NCI-H69 (cell line): ENCODE results near the gene CMBL.

Experiments
- DNase-seq: peaks from one replicate; lab custom pipeline; 2025; lab: John Stamatoyannopoulos, UW

The CMBL gene

DNA sequence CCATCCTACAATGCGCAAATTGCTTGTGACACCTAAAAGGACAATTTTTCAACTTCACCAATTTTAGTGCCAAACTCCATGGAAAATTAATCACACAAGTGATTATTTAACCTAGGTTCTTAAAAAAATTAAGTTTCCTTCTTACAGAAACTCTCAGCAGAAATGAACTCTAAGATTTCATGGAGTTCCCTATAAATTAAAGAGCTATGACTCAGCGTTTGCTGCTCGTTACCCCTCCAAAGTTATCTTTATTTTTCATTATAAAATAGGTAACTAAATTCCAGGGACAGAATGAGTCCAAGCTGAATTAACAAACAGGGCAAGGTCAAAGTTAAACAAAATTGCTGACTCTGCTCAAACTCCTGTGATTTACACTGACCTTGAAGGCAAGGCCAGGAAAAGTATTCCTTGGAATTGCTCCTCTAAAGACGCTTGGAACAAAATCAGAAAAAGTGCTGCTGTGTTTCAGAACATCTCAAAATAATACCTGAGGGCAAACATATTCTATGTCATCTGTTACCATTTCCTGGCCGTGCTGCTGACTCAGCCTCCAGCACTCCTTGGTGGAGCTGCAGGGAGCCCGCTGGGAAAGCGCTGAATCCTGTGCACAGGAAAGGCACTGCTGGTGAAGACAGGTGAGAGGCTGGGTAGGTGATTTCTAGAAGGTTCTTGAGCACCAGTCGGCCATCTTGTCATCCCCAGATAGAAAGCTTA is 2.5 kb upstream of the CMBL start:
- DNase-seq = peak; percentile 94

DNA sequence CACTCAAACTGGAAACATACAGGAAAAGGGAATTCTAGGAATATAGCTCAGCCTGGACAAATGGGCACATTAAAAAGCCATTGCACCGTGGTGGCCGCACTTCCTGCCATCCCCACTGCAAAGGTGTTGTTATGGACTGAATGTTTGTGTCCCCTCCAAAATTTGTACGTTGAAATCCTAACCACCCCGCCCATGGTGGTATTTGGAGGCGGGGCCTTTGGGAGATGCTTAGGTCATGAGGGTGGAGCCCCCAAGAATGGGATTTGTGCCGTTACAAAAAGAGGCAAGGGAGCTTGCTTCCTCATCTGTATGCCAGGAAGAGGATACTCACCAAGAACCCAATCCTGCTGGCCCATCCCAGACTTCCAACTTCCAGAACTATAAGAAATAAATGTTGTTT is 1.1 kb upstream of the CMBL start:
- DNase-seq = no peak

DNA sequence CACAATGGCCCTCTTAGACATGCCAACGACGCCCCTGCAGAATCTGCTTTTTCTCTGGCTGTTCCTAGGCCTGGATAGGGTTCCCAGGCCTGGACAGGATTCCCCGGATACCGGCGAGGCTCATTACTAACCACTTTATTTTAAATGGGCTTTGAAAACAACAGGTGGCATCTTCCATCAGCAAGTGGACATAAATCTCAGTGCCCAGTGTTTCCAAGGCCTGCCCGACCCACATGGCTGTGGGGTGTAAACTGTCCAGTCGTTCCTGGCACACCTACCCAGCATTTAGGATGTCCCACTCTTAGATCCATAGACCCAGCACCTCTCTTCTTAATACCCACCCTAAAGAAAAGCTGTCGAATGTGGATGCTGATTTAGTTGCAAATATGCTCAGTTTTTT is 896 bp downstream of the CMBL start:
- DNase-seq = peak; percentile 72

DNA sequence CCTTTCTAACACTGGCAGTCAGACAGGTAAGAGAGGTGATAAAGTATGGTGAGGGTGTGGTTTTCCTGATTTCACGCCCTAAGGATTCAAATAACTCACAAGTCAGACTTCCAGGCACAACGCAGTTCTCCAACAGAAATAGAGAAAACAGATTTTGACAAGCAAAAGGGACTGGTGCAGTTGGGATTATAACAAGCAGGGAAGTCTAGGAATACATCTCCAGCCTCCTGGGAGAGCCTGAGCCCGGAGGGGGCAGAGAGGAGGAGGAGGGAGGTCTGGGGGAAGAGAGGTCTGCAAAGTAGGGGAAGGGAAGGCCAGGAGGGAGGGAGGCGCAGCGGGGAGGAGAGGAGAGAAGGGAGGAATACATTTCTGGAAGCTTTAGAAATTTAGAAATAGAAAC is 1.6 kb downstream of the CMBL start:
- peak; percentile 78 for DNase-seq

DNA sequence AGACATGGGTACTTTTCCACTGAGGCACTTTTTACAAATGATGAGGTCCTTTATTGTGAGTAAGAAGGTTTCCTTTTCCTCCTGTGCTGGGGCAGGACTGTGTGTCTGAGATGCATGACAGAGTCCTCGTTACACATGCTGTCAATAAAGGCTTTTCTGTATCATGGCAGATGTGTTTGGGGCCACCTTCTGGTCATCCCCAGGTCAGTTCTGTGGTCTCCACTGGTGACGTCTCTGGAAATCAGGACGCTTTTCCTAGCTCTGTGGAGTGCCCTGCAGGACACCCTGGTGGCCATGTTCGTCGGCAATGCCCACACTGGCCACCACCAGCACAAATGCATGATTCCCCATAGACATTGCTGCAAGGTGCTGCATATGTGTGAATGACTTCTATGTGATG is 2.8 kb downstream of the CMBL start:
- DNase-seq = peak; percentile 29

DNA sequence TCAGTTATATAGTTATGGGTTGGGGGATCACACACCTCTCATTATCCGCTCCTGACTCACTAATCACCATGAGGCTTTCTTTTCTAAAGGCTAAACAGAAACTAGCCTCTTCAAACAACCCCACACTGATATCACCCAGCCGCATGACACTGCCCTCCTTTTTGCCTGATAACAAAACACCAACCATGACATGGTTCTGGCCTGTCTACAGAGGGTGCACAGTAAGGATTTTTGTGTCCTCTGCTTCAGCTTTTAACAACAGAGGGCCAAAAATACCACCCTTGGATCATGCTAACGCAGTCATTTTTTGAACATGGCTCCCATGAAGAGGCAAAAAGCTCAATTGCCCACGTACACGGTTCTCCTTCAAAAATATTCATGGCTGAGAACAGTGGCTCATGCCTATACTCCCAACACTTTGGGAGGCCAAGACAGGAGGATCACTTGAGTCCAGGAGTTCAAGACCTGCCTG is 4.0 kb downstream of the CMBL start:
- DNase-seq = peak; percentile 66

DNA sequence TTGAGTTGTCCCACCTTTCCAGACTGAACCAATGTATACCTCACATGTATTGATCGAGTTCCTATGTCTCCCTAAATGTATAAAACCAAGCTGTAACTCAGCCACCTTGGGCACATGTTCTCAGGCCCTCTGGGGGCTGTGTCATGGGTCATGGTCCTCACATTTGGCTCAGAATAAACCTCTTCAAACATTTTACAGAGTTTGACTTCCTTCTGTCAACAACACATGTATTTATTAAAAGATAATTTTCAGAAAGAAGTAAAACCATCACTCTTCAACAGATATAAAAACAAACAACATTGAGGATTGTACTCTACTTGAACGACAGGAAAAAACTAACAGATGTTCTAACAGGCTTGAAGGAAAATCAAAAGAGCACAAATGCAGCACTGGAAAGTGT is 4.5 kb downstream of the CMBL start:
- no peak for DNase-seq

DNA sequence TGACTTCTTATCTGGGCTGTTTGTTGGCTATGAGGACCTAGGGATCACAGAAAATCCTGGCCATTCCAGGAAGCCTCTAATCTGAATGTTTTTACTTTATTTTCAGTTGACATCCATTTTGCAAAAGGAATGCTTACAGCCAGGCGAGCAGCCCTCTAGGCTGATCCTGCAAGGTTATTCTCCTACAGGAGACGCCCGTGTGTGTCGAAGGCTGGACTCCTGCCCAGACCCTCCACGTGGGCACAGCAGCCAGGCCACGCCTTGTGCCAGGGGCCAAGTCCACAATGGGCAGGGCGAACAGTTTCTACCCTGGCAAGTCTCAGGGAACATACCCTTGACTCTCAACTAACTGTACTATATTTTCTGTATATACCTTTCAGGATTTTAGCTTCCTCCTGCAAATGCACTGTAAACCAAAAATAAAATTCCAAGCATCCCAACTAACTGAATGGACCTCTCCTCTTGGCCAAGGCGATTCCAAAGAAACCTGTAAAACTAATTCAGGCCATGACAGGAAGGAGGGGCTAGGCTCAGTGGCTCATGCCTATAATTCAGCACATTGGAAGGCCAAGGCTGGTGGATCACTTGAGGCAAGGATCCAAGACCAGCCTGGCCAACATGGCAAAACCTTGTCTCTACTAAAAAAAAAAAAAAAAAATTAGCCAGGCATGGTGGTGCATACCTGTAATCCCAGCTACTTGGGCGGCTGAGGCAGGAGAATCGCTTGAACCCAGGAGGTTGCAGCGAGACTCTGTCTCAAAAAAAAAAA is 5.7 kb downstream of the CMBL start:
- DNase-seq = peak; percentile 97

DNA sequence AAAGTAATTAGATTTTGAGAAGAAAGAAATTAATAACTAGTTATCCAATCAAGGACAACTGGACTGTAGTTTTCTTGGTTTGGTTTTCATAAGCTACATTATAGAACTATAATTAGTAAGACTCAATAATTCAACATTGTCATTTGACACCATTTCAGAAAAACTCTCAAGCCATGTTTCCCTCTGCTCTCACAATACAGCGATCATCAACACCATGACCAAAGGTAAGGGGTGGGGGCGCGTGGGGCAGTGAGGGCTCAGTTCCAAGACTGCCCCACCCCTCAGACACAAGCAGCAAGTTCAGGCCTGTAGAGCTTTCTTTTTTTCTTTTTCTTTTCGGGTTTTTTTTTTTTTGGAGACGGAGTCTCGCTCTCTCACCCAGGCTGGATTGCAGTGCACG is 6.4 kb downstream of the CMBL start:
- DNase-seq = peak; percentile 97

DNA sequence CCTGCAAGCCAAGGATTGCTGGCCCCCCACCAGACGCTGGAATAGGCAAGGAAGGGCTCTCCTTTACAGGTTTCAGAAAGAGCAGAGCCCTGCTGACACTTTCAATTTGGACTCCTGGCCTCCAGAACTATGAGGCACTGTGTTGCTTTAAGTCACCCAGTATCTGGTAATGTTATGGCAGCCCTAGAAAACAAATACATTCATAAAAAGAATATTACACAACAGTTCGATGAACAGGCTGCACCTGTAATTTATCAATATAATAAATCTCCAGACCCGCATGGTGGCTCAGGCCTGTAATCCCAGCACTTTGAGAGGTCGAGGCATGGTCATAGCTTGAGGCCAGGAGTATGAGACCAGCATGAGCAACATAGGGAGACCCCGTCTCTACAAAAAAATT is 7.5 kb downstream of the CMBL start:
- no peak for DNase-seq

DNA sequence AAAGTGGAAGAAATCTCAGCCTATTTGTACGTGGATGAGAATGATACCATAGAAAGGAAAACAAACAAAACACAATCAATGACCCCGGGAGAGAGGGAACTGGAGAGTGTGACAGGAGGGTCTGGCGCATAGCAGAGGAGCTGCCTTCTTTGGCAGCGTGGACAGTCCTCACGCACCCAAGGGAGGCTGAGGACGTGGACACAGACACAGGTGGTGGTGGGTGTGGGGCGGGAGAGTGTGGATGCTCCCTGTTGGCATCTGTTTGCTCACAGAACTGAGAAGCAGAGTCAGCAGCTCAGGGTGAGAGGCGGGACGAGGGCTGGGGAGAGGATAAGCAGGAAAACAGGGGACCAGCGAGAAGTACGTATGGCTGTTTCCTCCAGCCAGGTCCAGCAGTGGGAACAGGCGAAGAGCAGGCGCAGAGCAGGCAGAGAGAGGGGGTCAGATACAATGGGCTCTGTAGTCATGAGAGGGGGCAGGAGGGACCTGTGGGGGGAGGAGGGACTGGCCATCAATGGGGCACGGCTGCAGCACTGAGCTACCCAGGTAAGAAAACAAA is 10.0 kb downstream of the CMBL start:
- DNase-seq = peak; percentile 71

DNA sequence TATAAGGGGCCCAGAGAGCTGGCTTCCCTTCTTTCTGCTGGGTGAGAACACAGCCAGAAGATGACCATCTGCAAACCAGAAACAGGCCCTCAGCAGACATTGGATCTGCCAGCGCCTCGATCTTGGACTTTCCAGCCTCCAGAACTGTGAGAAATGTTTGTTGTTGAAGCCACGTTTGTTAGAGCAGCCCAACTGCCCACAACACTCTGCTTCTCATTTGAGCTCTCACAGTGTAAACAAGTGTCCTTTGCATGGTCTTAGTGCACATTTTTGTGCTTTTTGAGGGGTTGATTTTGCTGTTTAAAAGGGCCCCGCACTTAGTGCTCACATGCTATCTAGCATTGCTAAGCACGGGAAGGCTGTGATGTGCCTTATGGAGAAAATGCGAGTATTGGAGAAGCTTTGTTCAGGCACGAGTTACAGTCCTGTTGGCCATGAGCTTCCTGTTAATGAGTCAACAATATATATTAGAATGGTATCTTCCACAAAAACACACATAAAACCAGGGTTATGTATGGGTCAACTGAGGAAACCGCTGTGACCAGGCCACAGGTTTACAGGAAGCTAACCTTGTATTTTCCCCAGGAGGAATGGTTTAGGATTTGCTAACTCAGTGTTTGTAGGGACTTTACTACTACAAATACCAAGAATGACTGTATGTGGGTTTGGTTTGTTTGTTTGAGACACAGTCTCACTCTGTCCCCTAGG is 11.9 kb downstream of the CMBL start:
- no peak for DNase-seq

DNA sequence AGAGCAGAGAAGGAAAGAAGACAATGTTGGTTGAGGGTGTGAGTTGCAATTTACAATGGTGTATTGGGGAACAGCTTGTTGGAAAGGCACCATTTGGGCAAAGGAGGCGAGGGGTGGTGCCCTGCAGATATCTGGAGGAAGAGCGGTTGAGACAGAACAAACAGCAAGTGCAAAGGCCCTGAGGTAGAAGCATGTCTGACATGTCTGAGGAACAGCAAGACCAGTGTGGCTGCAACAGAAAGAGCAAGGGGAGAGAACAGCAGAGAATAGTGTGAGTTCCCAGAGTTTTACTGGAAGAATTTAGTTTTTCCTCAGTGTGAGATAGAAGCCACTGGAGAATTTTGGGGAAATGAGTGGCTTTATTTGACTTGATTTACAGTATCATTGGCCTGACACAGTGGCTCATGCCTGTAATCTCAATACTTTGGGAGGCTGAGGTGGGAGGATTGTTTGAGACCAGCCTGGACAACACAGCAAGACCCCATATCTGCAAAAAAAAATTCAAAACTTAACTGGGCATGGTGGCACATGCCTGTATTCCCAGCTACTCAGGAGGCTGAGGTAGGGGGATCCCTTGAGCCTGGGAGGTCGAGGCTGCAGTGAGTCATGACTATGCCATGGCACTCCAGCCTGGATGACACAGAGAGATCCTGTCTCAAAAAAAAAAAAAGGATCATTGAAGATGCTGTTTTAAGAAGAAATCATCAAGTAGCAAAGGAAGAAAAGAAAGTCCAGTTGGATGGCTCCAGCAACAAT is 13.6 kb downstream of the CMBL start:
- no peak for DNase-seq

DNA sequence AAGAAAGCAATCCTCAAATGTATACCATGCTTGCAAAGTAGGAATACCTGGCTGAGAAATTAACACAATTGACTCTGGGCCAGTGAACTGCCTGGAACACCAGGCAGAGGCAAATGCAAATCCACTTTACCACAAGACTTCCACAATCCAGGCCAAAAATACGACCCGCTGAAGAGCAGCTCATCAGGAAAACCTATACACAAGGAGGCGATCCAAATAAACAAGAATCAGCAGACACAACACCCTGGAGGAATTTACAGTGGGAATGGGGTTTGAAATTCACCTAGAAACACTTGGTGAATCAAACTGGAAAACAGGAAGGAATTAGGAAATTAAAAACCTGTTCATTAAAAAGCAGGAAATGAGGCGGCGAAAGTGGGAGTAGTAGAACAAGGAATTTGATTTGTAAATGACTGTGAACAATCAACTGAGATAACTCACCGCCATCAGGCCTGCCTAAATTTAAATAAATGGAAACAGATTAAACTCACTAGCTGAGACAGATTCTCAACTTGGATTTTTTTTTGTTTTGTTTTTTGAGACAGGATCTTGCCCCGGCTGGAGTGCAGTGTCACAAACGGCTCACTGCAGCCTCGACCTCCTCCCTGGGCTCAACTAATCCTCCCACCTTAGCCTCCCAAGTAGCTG is 15.9 kb downstream of the CMBL start:
- no peak for DNase-seq

DNA sequence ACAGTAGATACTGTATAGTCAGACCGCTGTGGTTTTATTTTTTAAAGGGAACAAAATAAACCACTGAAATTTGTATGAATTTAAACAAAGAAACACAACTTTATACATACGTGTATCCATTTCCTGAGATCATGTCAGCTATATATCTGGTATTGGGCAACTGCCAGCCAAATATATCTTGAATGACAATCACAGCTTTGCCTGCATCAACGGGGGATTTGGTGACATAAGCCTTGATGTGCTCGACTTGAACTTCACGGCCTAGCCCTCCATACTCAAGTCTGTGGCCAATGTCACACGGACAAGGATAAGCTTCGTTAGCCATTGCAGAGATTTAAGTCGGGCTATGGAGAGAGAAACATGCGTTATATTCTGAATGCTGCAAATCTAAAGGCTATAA is 17.3 kb downstream of the CMBL start:
- no peak for DNase-seq

DNA sequence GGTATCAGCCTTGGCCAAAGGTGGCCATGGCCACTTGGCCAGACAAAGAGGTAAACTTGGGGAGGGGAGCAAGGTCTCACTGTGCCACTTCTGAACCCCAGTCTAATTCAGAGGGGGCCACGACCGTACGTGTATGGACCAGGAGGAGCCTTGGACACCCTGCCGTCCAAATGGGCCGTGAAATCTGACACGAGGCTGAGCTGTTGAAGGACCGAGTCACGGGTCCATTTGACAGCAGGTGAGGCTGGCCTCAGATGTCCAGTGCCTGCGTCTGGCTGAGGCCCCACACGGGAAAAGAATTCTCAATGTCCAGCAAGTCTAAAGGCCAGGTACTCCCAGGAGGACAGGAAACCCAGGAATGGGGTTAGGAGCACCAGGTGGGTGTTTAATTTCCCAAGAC is 17.7 kb downstream of the CMBL start:
- no peak for DNase-seq

DNA sequence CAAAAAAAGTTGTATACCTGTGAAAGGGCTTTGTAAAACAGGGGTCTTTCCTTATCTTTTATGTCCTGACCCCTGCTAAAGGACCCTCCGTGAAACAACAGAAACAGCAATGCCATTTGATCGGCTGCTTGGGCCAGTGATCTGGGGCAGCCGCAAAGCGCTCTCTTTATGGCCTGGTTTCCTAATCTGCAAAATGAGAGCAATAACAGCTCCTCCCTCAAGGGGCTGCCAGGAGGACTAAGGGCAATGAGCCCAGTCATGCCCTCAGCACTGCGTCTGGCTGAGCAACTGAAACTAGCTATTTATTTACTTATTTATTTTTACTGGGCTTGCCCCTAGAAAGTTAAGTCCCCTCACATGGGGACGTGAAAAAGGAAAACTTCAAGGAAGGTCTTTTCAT is 18.3 kb downstream of the CMBL start:
- peak; percentile 71 for DNase-seq

DNA sequence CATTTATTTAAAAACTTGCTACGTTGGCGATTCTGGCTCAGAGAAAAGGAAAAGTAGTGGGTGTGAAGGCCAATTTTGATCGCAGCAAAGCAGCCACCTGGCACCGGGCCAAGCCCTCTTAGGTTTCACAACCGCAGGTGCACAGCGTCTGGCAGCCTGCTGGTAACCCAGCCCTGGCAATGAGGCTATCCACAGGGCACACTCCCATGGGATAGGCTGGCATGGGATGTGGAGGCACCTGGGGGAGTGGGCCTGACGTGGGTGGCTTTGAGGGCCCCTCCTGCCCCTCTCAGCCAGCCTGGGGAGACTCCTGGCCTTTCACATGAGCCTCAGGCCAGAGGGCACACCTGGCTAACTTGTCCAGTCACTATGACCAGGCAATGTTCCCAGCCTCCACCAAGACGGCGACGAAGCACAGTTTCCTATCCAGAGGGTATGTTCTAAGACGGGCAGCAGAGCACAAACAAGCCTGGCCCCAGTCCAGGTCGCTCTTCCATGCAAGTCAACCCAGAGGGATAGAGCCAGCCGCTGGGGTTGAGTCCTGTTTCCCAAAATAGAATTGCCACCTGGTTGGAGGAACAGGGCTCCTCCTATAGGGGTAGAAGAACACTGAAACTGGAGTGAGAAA is 19.0 kb downstream of the CMBL start:
- peak; percentile 99 for DNase-seq

DNA sequence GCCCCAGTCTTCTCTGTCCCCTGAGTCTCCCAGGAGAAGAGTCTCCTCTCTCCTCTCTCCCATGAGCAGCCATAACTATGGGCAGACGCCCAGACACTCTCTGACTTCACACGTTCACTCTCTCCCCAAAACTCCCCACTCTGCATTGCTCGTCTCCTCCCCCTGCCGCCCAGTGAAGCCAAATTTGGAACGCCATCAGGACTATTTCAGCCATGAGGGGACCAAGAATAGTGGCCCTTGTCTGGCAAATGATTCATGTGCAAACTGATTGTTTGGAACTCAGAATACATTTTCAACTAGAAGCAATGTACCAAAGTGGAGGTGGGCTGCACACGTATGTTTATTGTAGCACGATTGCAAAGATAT is 20.9 kb downstream of the CMBL start:
- no peak for DNase-seq

DNA sequence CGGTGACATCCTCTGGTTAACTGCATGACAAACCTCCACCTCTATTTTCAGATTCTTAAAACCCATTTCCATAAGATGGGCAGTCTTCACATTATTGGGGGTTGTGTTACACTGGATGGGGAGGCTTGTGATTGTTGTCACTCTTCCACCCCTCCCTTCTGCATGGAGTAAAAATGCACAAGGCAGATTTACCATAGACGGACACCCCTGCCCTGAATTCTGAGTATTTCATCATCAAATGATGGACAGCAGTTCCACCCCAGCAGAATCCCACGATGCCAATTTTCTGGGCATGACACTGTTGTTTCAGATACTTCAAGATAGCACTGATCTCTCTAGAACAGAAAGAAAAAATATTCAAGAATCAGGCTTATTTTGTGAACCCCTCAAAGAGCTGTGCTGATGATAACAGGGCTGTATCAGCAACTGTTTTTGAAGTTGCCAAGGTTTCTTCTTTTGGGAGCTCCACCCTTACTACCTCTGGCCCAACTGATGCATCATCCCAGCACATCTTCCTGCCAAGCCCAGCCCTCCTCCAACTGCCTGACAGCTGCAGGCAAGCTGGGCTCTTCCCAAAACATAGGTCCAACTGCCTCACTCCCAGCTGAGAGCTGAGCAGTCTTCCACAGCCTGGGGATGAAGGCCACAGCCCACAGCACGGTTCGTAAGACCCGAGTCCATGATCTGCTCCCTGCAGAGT is 21.4 kb downstream of the CMBL start:
- no peak for DNase-seq
